HepG2 (cell line): ENCODE measurements around the gene PPM1H. TPM values are rescaled to one million over a fixed set of nuclear protein-coding genes. Genes with fewer than 3 reads are reported as not detected.

Experiments used
- CREB1 ChIP-seq, 2 experiments: fragments of 450-650 bp in 1 of 2; IDR thresholded peaks; 2 replicates each; pipeline ENCODE4 v1.6.1; 2016 to 2017; ENCODE audit warnings: control low read depth in 1 of 2, mild to moderate bottlenecking in 1 of 2, missing compliant biosample characterization in 1 of 2, missing genetic modification characterization in 1 of 2
- FOXA3 ChIP-seq: IDR thresholded peaks from 2 replicates; pipeline ENCODE4 v1.6.1; 2016; ENCODE audit warnings: missing genetic modification reagents, missing compliant biosample characterization
- HNF4G ChIP-seq, 2 experiments: sonication (generic) in 1 of 2; formaldehyde crosslinking in 1 of 2; IDR thresholded peaks; 2 replicates each; pipeline versions ENCODE4 v1.4.0 to v1.6.1; 2011 to 2020; ENCODE audit warnings: borderline replicate concordance in 2 of 2, low read depth in 2 of 2, mild to moderate bottlenecking in 2 of 2, low read length in 1 of 2, missing genetic modification reagents in 1 of 2, moderate library complexity in 1 of 2
- KDM4B ChIP-seq: sonication (generic); formaldehyde crosslinking; IDR thresholded peaks from 2 replicates; pipeline ENCODE4 v1.4.0; 2020; ENCODE audit warnings: missing genetic modification reagents
- KLF11 ChIP-seq: IDR thresholded peaks from 2 replicates; pipeline ENCODE4 v1.6.1; 2016; ENCODE audit warnings: missing compliant biosample characterization
- MIER2 ChIP-seq: IDR thresholded peaks from 2 replicates; pipeline ENCODE4 v1.6.1; 2016; ENCODE audit warnings: missing biosample characterization, missing genetic modification reagents
- NR2F2 ChIP-seq: IDR thresholded peaks from 2 replicates; pipeline ENCODE4 v1.6.1; 2012; ENCODE audit warnings: low read depth, inconsistent platforms, borderline replicate concordance
- PAWR ChIP-seq: sonication (generic); formaldehyde crosslinking; IDR thresholded peaks from 2 replicates; pipeline ENCODE4 v1.4.0; 2020; ENCODE audit warnings: missing genetic modification reagents, mild to moderate bottlenecking, borderline replicate concordance
- RORA ChIP-seq: sonication (generic); formaldehyde crosslinking; IDR thresholded peaks from 2 replicates; pipeline ENCODE4 v1.5.0; 2020; ENCODE audit warnings: mild to moderate bottlenecking, missing genetic modification reagents, moderate library complexity
- SOX13 ChIP-seq, 3 experiments: fragments of 450-650 bp in 1 of 3; sonication (generic) in 1 of 3; formaldehyde crosslinking in 1 of 3; IDR thresholded peaks in 2 of 3; conservative IDR thresholded peaks in 1 of 3; 2 replicates each; pipeline versions ENCODE4 v1.5.0 to v1.6.1; 2016 to 2020; ENCODE audit warnings: antibody characterized with exemption in 1 of 3, mild to moderate bottlenecking in 1 of 3, missing compliant biosample characterization in 1 of 3, missing genetic modification reagents in 1 of 3, moderate library complexity in 1 of 3
- SRF ChIP-seq: IDR thresholded peaks from 2 replicates; pipeline ENCODE4 v1.6.1; 2011; ENCODE audit warnings: mild to moderate bottlenecking, low read depth, low read length, moderate library complexity
- STAG1 ChIP-seq: sonication (generic); formaldehyde crosslinking; IDR thresholded peaks from 2 replicates; pipeline ENCODE4 v1.4.0; 2020; ENCODE audit warnings: missing genetic modification reagents
- TCF7 ChIP-seq: sonication (generic); IDR thresholded peaks from 2 replicates; pipeline ENCODE4 v1.6.1; 2016; ENCODE audit warnings: antibody characterized with exemption, low read depth
- THYN1 ChIP-seq: sonication (generic); formaldehyde crosslinking; IDR thresholded peaks from 2 replicates; pipeline ENCODE4 v1.8.1; 2023; ENCODE audit warnings: low read depth, mild to moderate bottlenecking, moderate library complexity, missing genetic modification reagents, borderline replicate concordance
- ZIK1 ChIP-seq: sonication (generic); formaldehyde crosslinking; IDR thresholded peaks from 2 replicates; pipeline ENCODE4 v1.5.0; 2020; ENCODE audit warnings: mild to moderate bottlenecking, low read depth, missing genetic modification reagents, borderline replicate concordance
- ZNF446 ChIP-seq: sonication (generic); formaldehyde crosslinking; IDR thresholded peaks from 2 replicates; pipeline ENCODE4 v1.5.0; 2020; ENCODE audit warnings: mild to moderate bottlenecking, missing genetic modification reagents
- ZNF468 ChIP-seq: sonication (generic); formaldehyde crosslinking; IDR thresholded peaks from 2 replicates; pipeline ENCODE4 v1.8.0; 2022; ENCODE audit warnings: mild to moderate bottlenecking, moderate library complexity, missing genetic modification reagents
- ZNF7 ChIP-seq: IDR thresholded peaks from 2 replicates; pipeline ENCODE4 v1.6.1; 2016; ENCODE audit warnings: missing biosample characterization, missing genetic modification reagents
- ZNF883 ChIP-seq: sonication (generic); formaldehyde crosslinking; IDR thresholded peaks from 2 replicates; pipeline ENCODE4 v1.5.1; 2020; ENCODE audit warnings: mild to moderate bottlenecking, missing genetic modification reagents; ENCODE audit errors: not compliant biosample characterization
- ZNF891 ChIP-seq: sonication (generic); formaldehyde crosslinking; IDR thresholded peaks from 2 replicates; pipeline ENCODE4 v1.5.0; 2020; ENCODE audit warnings: mild to moderate bottlenecking, missing genetic modification reagents
- polyA plus RNA-seq, 8 experiments: library from polyadenylated mRNA; depleted of rRNA in 3 of 8; stranded (reverse) in 7 of 8; unstranded in 1 of 8; fragments of >200 nt; fragmentation: Illumina TruSeq in 4 of 8; extraction: Trizol in 4 of 8; gene quantifications; 2 replicates each; pipeline versions ENCODE4 v1.2.1 to v1.2.3, GENCODE V29; 2011 to 2016; ENCODE audit warnings: low read depth in 4 of 8, missing spikeins in 1 of 8, mixed read lengths in 1 of 8; ENCODE audit not compliant: insufficient read depth in 1 of 8
- total RNA-seq, 5 experiments: library from RNA; depleted of rRNA; stranded (reverse); fragments of >200 nt; fragmentation: Illumina TruSeq; extraction: Trizol; gene quantifications; 2 replicates each; pipeline ENCODE4 v1.2.3, GENCODE V29; 2016; ENCODE audit warnings: low read depth in 1 of 5
- TF ChIP-seq, protein P1 (sequence below): sonication (generic); formaldehyde crosslinking; IDR thresholded peaks from 2 replicates; pipeline ENCODE4 v1.5.1; 2020; ENCODE audit warnings: missing genetic modification reagents, mild to moderate bottlenecking, borderline replicate concordance
- TF ChIP-seq, protein P2 (sequence below): sonication (generic); formaldehyde crosslinking; IDR thresholded peaks from 2 replicates; pipeline ENCODE4 v1.5.1; 2020; ENCODE audit warnings: missing genetic modification reagents, mild to moderate bottlenecking, borderline replicate concordance
- TF ChIP-seq, protein P3 (sequence below): sonication (generic); formaldehyde crosslinking; IDR thresholded peaks from 2 replicates; pipeline ENCODE4 v1.4.0; 2020; ENCODE audit warnings: missing genetic modification reagents

The PPM1H gene
- total and polyA plus RNA-seq, 2 of the 13 experiments (the other 11 are each of a cell fraction or from before 2014, with no cell fraction given) = 29.1 to 38.1 TPM

DNA sequence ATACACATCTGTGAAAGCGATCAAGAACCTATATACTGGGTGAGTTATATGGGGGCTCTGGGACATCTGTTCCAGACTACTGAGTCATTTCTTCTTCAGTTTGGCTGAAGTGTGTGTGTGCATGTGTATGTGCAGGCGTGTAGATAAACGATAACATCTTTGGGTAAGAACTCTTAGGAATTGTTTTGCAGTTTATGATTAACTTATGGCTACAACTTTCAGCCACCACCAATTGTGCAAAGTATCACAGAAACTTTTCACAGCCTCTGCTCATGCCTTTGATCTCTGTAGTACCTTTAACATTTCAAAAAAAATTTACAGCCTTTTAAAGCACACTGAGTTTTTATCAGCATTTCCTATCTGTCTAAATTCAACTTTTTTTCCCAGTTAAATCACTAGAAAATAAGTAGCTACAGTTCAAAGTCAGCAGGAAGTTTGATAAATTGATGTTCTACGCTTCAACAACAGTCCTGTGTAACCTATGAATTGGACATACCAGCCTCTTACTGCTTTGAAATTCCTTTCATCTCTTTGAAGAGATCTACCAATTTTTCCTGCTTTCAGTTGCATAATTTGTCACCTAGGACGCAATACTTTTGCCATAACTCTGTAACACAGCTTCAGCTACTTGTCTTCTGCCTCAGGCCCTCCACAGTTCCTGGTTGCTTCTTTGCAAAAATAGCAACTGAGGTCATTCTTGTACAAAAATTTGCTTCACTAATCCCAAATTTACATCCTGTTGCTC is 43.0 kb downstream of the PPM1H start (continued):
- TF ChIP-seq, protein P1, sequence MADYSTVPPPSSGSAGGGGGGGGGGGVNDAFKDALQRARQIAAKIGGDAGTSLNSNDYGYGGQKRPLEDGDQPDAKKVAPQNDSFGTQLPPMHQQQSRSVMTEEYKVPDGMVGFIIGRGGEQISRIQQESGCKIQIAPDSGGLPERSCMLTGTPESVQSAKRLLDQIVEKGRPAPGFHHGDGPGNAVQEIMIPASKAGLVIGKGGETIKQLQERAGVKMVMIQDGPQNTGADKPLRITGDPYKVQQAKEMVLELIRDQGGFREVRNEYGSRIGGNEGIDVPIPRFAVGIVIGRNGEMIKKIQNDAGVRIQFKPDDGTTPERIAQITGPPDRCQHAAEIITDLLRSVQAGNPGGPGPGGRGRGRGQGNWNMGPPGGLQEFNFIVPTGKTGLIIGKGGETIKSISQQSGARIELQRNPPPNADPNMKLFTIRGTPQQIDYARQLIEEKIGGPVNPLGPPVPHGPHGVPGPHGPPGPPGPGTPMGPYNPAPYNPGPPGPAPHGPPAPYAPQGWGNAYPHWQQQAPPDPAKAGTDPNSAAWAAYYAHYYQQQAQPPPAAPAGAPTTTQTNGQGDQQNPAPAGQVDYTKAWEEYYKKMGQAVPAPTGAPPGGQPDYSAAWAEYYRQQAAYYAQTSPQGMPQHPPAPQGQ = no peak
- TF ChIP-seq KLF11 (CRISPR knock-in tag) (no peak), ZNF883 (CRISPR knock-in tag) (no peak), ZNF446 (CRISPR knock-in tag) (no peak), FOXA3 (CRISPR knock-in tag) (peak; percentile 82), SOX13 (IDR thresholded peaks at IDR 0.05) (peak; percentile 49; the same call in 1 of the 2 replicates), SOX13 (CRISPR knock-in tag; conservative IDR thresholded peaks at IDR 0.05 in 1 of 2, IDR thresholded peaks at IDR 0.05 in 1 of 2) (peak in 1 of 2 experiments; percentile 73; a peak in 2 of 4 replicates), SRF (no peak), TCF7 (peak; percentile 98), ZNF7 (CRISPR knock-in tag) (peak; percentile 87), ZIK1 (CRISPR knock-in tag) (no peak), STAG1 (0 out of 2 replicates have a peak, but pooled peaks have one; percentile 23), MIER2 (CRISPR knock-in tag) (no peak), PAWR (CRISPR knock-in tag) (no peak), KDM4B (CRISPR knock-in tag) (0 out of 2 replicates have a peak, but pooled peaks have one; percentile 43), NR2F2 (peak; percentile 75), ZNF891 (CRISPR knock-in tag) (no peak), ZNF468 (CRISPR knock-in tag) (no peak), RORA (CRISPR knock-in tag) (0 out of 2 replicates have a peak, but pooled peaks have one; percentile 55), CREB1 (IDR thresholded peaks at IDR 0.05) (no peak), CREB1 (CRISPR knock-in tag; IDR thresholded peaks at IDR 0.05) (peak; percentile 60), THYN1 (CRISPR knock-in tag) (no peak), HNF4G (IDR thresholded peaks at IDR 0.05; ENCODE audit: borderline replicate concordance, low read depth, low read length) (0 out of 2 replicates have a peak, but pooled peaks have one; percentile 27), HNF4G (CRISPR knock-in tag; IDR thresholded peaks at IDR 0.05; ENCODE audit: borderline replicate concordance, low read depth) (no peak)
- TF ChIP-seq, protein P2, sequence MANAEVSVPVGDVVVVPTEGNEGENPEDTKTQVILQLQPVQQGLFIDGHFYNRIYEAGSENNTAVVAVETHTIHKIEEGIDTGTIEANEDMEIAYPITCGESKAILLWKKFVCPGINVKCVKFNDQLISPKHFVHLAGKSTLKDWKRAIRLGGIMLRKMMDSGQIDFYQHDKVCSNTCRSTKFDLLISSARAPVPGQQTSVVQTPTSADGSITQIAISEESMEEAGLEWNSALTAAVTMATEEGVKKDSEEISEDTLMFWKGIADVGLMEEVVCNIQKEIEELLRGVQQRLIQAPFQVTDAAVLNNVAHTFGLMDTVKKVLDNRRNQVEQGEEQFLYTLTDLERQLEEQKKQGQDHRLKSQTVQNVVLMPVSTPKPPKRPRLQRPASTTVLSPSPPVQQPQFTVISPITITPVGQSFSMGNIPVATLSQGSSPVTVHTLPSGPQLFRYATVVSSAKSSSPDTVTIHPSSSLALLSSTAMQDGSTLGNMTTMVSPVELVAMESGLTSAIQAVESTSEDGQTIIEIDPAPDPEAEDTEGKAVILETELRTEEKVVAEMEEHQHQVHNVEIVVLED (CRISPR knock-in tag) = no peak
- TF ChIP-seq, protein P3, sequence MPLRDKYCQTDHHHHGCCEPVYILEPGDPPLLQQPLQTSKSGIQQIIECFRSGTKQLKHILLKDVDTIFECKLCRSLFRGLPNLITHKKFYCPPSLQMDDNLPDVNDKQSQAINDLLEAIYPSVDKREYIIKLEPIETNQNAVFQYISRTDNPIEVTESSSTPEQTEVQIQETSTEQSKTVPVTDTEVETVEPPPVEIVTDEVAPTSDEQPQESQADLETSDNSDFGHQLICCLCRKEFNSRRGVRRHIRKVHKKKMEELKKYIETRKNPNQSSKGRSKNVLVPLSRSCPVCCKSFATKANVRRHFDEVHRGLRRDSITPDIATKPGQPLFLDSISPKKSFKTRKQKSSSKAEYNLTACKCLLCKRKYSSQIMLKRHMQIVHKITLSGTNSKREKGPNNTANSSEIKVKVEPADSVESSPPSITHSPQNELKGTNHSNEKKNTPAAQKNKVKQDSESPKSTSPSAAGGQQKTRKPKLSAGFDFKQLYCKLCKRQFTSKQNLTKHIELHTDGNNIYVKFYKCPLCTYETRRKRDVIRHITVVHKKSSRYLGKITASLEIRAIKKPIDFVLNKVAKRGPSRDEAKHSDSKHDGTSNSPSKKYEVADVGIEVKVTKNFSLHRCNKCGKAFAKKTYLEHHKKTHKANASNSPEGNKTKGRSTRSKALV (CRISPR knock-in tag) = no peak
